ENCODE data around the gene HP1BP3. TPM values are rescaled to one million over a fixed set of nuclear protein-coding genes. Genes with fewer than 3 reads are reported as not detected.

The HP1BP3 gene
- total RNA-seq, 4 donors from 2014 or later, result 222 to 491 (median 311) TPM

GRCh38 chr1:20819818-20820217 lies 32.7 kb upstream of the HP1BP3 start:
- Histone ChIP-seq H3K36me3 (peaks cover 0 to 52% (median 0%) of the 10 kb centered on the region in 3 donors), H3K4me1 (no peaks in the 10 kb centered on the region), H3K27ac (no peak overlapping the region), H3K4me3 (no peak overlapping the region), H3K27me3 (no peaks in the 10 kb centered on the region), H3K9me3 (no peaks in the 10 kb centered on the region)
- TF ChIP-seq EP300 (IDR thresholded peaks at IDR 0.05) (no peak), CTCF (IDR thresholded peaks at IDR 0.05) (no peak), POLR2A (IDR thresholded peaks at IDR 0.05) (no peak)
- WGBS, 2 donors, result 72 to 84% methylated on average over 5 of the region's 5 CpGs
- no peak for DNase-seq (ENCODE audit: low spot score in 2 of 2)

GRCh38 chr1:20814534-20814871 lies 27.4 kb upstream of the HP1BP3 start:
- H3K4me3 ChIP-seq, result no peak overlapping the region
- H3K4me1 ChIP-seq, result no peaks in the 10 kb centered on the region

GRCh38 chr1:20811916-20812315 lies 24.8 kb upstream of the HP1BP3 start:
- Histone ChIP-seq H3K36me3 (peaks cover 0 to 46% (median 0%) of the 10 kb centered on the region in 3 donors), H3K4me3 (no peak overlapping the region), H3K27ac (no peak overlapping the region), H3K9me3 (no peaks in the 10 kb centered on the region), H3K4me1 (no peaks in the 10 kb centered on the region), H3K27me3 (no peaks in the 10 kb centered on the region)
- DNase-seq (ENCODE audit: low spot score in 2 of 2), result no peak
- no peak for TF ChIP-seq CTCF (IDR thresholded peaks at IDR 0.05)
- no peak for TF ChIP-seq POLR2A (IDR thresholded peaks at IDR 0.05)
- no peak for TF ChIP-seq EP300 (IDR thresholded peaks at IDR 0.05)
- 87 to 90% methylated on average over 5 of the region's 5 CpGs for WGBS, 2 donors

More at GRCh38 chr1:20814534-20814871, 27.4 kb upstream of the HP1BP3 start:
- TF ChIP-seq CTCF (IDR thresholded peaks at IDR 0.05), result no peak
- TF ChIP-seq EP300 (IDR thresholded peaks at IDR 0.05), result no peak
- TF ChIP-seq POLR2A (IDR thresholded peaks at IDR 0.05), result no peak
- 93% methylated on average over 4 of the region's 4 CpGs for WGBS, 2 donors
- no peaks in the 10 kb centered on the region for H3K27me3 ChIP-seq
- no peaks in the 10 kb centered on the region for H3K9me3 ChIP-seq
- no peak overlapping the region for H3K27ac ChIP-seq
- DNase-seq (ENCODE audit: low spot score in 2 of 2), result no peak
- peaks cover 0 to 39% (median 0%) of the 10 kb centered on the region in 3 donors for H3K36me3 ChIP-seq

- H3K4me3 ChIP-seq, result no peak overlapping the region
- DNase-seq (ENCODE audit: low spot score in 2 of 2), result no peak
- 98% methylated on average over 4 of the region's 4 CpGs for WGBS, 2 donors
- H3K4me1 ChIP-seq, result peaks cover 0 to 3% (median under 1%) of the 10 kb centered on the region in 4 donors
- H3K9me3 ChIP-seq, result no peaks in the 10 kb centered on the region
- TF ChIP-seq POLR2A (IDR thresholded peaks at IDR 0.05), result no peak
- no peak for TF ChIP-seq EP300 (IDR thresholded peaks at IDR 0.05)
- no peak for TF ChIP-seq CTCF (IDR thresholded peaks at IDR 0.05)
- H3K36me3 ChIP-seq, result no peaks in the 10 kb centered on the region
- no peak overlapping the region for H3K27ac ChIP-seq
- H3K27me3 ChIP-seq, result no peaks in the 10 kb centered on the region
Measured at GRCh38 chr1:20793236-20793635, 6.1 kb upstream of the HP1BP3 start.

GRCh38 chr1:20792196-20792595 lies 5.1 kb upstream of the HP1BP3 start:
- no peak for TF ChIP-seq CTCF (IDR thresholded peaks at IDR 0.05)
- TF ChIP-seq EP300 (IDR thresholded peaks at IDR 0.05), result no peak
- no peak for TF ChIP-seq POLR2A (IDR thresholded peaks at IDR 0.05)
- H3K4me3 ChIP-seq, result no peak overlapping the region
- H3K27ac ChIP-seq, result no peak overlapping the region
- DNase-seq (ENCODE audit: low spot score in 2 of 2), result no peak
- H3K27me3 ChIP-seq, result no peaks in the 10 kb centered on the region
- no peaks in the 10 kb centered on the region for H3K36me3 ChIP-seq
- WGBS, 2 donors, result 77 to 85% methylated on average over 2 of the region's 2 CpGs
- H3K9me3 ChIP-seq, result no peaks in the 10 kb centered on the region
- peaks cover 0 to 8% (median 5%) of the 10 kb centered on the region in 4 donors for H3K4me1 ChIP-seq
